ENCODE results near the gene PIP5K1B. TPM values are rescaled to one million over a fixed set of nuclear protein-coding genes. Genes with fewer than 3 reads are reported as not detected.
A peak's percentile ranks its signal among the peaks of the same experiment; 100 is the strongest.

The PIP5K1B gene
- total RNA-seq, 6 experiments from 2014 or later, result not detected

DNA sequence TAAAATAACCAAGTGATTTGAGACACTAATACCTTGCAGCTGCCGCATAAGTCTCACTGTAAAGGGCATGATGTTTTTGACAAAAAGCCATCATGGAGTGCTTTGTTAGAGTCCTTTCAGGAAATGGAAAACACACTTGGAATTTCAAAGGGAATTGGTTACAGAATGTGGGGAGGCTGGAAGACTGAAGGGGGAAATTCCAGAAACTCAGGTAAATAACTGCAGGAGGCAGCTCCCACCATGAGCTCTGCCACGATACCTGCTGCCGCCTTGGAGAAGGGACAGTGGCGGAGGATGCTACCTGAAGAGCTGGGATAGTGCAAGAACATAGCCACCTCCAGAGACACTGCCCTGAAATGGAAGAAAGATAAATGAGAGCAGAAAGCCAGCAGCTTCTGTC, 242.0 kb downstream of the PIP5K1B start:
- Mint-ChIP-seq H3K36me3 (ENCODE audit: low read depth) (no peaks in the 10 kb centered on the region), H3K27me3 (ENCODE audit: insufficient read depth) (peaks cover 4% of the 10 kb centered on the region; the same call in 1 of the 2 replicates), H3K4me1 (ENCODE audit: low read depth) (peaks cover 8% of the 10 kb centered on the region), H3K4me3 (no peak overlapping the region), H3K9me3 (no peaks in the 10 kb centered on the region), H3K27ac (no peak overlapping the region)
- no peak for DNase-seq
- TF ChIP-seq, protein P1, sequence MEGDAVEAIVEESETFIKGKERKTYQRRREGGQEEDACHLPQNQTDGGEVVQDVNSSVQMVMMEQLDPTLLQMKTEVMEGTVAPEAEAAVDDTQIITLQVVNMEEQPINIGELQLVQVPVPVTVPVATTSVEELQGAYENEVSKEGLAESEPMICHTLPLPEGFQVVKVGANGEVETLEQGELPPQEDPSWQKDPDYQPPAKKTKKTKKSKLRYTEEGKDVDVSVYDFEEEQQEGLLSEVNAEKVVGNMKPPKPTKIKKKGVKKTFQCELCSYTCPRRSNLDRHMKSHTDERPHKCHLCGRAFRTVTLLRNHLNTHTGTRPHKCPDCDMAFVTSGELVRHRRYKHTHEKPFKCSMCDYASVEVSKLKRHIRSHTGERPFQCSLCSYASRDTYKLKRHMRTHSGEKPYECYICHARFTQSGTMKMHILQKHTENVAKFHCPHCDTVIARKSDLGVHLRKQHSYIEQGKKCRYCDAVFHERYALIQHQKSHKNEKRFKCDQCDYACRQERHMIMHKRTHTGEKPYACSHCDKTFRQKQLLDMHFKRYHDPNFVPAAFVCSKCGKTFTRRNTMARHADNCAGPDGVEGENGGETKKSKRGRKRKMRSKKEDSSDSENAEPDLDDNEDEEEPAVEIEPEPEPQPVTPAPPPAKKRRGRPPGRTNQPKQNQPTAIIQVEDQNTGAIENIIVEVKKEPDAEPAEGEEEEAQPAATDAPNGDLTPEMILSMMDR (IDR thresholded peaks at IDR 0.05), result no peak

DNA sequence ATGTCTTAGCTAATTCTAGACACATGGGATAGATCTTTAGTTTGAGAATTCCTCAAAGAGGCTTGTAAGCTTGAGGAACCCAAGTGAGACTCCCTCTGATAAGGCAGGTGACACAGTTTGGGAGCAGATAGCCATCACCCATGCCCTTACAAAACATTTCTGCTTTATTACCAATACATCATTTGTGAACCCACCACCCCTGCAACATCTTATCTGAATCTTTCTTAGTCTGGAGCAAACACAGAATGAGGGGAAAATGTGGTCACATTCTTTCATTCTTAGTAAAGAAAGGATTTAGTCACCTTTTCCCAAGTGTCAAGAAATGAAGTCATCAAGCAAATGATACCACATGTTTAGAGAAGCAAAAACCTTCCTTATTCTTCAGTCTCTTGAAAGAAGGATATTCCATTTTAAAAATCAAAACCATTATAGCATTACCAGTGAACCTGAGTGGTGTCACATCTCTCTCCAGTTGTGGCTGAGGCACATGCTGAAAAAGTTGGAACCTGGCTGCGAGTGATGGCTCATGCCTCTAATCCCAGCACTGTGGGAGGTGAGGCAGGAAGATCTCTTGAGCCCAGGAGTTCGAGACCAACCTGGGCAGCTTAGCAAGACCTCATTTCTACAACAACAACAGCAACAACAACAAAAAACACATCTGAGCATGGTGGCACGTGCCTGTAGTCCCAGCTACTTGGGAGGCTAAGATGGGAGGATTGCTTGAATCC, 243.0 kb downstream of the PIP5K1B start:
- Mint-ChIP-seq H3K27ac (no peak overlapping the region), H3K9me3 (no peaks in the 10 kb centered on the region), H3K27me3 (ENCODE audit: insufficient read depth) (peaks cover 4% of the 10 kb centered on the region; the same call in 1 of the 2 replicates), H3K4me3 (no peak overlapping the region), H3K36me3 (ENCODE audit: low read depth) (no peaks in the 10 kb centered on the region), H3K4me1 (ENCODE audit: low read depth) (peaks cover 8% of the 10 kb centered on the region)
- no peak for DNase-seq
- TF ChIP-seq, protein P1 (IDR thresholded peaks at IDR 0.05), result no peak

DNA sequence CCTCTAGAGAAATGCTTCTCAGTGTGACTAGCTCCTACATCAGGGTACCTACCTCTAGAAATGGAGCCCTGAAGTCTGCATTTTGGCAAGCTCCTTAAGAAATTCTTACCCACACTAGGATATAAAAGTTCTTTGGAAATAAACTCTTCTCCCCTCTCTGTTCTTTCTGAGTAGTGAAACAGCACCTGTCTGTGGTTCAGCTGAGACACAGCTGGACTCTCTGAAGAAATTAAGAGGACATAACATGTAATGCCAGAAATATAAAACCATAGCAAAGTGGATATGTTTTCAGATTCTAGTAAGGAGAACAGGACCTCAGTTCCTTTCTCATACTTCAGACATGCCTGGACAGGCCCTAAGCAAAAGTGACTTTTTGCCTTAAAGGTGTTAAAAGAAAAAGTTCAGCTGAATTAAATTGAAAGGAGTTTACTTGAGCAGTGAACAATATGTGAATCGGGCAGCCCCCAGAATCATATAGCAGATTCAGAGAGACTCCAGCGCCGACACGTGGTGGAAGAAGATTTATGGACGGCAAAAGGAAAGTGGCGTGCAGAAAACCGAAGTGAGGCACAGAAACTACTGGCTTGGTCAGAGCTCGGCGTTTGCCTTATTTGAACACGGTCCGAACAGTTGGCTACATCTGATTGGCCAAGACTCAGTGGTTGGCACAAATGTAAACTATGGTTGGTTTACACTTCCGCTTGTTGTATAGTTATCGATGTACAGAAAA, 244.4 kb downstream of the PIP5K1B start:
- H3K4me3 Mint-ChIP-seq, result peak overlapping the region; percentile 34; the same call in 1 of the 2 replicates
- no peak overlapping the region for H3K27ac Mint-ChIP-seq
- H3K4me1 Mint-ChIP-seq (ENCODE audit: low read depth), result peaks cover 8% of the 10 kb centered on the region
- TF ChIP-seq, protein P1 (IDR thresholded peaks at IDR 0.05), result peak; percentile 49
- H3K9me3 Mint-ChIP-seq, result no peaks in the 10 kb centered on the region
- peaks cover 5% of the 10 kb centered on the region; the same call in 1 of the 2 replicates for H3K27me3 Mint-ChIP-seq (ENCODE audit: insufficient read depth)
- DNase-seq, result peak; percentile 9
- no peaks in the 10 kb centered on the region for H3K36me3 Mint-ChIP-seq (ENCODE audit: low read depth)

DNA sequence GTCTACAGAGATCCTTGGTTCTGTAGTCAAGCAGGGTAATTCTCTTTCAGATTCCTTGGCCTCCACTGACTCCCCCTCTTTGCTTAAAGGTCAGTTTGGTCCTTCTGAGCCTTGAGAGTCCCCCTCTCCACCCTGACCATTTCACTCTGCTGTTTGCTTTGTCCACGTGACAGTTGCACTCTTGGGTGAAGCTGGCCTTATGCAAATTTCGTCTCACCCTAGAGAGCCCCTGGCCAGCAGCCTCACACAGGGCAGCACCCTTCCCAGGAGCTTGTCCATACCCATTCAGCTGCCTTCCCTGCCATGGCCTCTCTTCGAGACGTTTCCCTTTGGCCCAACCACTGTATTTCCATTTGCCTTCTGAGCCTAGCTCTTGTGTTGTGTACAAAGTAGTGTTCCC, 245.1 kb downstream of the PIP5K1B start:
- Mint-ChIP-seq H3K36me3 (ENCODE audit: low read depth) (no peaks in the 10 kb centered on the region), H3K9me3 (no peaks in the 10 kb centered on the region), H3K4me1 (ENCODE audit: low read depth) (peaks cover 8% of the 10 kb centered on the region), H3K27me3 (ENCODE audit: insufficient read depth) (peaks cover 5% of the 10 kb centered on the region; the same call in 1 of the 2 replicates), H3K27ac (no peak overlapping the region), H3K4me3 (no peak overlapping the region; the same call in 1 of the 2 replicates)
- TF ChIP-seq, protein P1 (IDR thresholded peaks at IDR 0.05), result no peak
- DNase-seq, result no peak

DNA sequence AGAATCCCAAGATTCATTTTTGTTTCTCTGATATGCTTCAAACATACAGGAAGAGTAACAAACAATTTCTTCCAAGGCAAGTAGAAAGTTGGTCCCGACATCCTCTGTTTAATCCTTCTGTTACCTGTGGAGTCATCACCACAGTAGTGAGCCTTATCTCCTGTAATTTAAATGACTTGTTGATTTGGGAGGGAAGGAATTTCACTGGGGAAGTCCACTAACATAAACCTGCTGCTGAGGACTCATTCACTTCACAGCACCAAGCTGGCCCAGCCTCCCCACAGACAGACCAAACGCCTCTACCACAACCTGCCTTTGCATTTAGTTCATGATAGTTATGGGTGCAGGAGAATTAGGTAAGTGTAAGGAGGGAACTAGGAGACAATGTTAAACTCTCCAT, 245.6 kb downstream of the PIP5K1B start:
- Mint-ChIP-seq H3K4me3 (no peak overlapping the region), H3K27ac (no peak overlapping the region), H3K27me3 (ENCODE audit: insufficient read depth) (peaks cover 5% of the 10 kb centered on the region; the same call in 1 of the 2 replicates), H3K4me1 (ENCODE audit: low read depth) (peaks cover 8% of the 10 kb centered on the region), H3K36me3 (ENCODE audit: low read depth) (no peaks in the 10 kb centered on the region), H3K9me3 (no peaks in the 10 kb centered on the region)
- no peak for DNase-seq
- TF ChIP-seq, protein P1 (IDR thresholded peaks at IDR 0.05), result no peak

Data from HFFc6 (cell line).